Thyroid gland (tissue), 4 donors: ENCODE measurements around the gene CWC22.

Experiments
- POLR2A ChIP-seq, 2 donors: fragments of 450-650 bp; IDR thresholded peaks; one replicate each; pipeline ENCODE4 v1.6.1; 2017; ENCODE audit warnings: antibody characterized with exemption in 2 of 2, mild to moderate bottlenecking in 2 of 2, moderate library complexity in 1 of 2
- TF ChIP-seq, protein P1 (sequence below), 6 experiments: fragments of 200-600 bp in 3 of 6; fragments of 450-650 bp in 3 of 6; sonication (generic) in 3 of 6; IDR thresholded peaks; one replicate each; pipeline ENCODE4 v1.5.1; 2016 to 2019; ENCODE audit warnings: antibody characterized with exemption in 6 of 6, mild to moderate bottlenecking in 2 of 6, inconsistent platforms in 1 of 6, moderate library complexity in 1 of 6

DNA sequence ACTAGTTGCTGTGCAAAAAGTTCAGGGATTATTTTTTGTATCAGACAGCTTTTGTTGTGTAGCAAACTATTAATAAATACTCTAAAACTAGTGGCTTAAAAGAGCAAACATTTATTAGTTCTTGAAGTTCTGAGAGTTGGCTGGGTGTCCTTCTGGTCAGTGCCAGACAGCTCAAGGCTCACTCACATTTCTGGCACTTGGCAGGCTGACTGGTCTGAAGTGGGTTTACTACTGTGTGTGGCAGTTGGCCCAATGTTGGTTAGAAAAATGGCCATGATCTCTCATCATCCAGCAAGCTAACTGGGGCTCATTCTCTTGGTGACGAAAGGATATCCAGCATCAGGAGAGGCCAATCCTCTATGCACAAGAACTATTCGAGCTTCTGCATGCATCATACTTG is 74.3 kb downstream of the CWC22 start:
- TF ChIP-seq, protein P1, sequence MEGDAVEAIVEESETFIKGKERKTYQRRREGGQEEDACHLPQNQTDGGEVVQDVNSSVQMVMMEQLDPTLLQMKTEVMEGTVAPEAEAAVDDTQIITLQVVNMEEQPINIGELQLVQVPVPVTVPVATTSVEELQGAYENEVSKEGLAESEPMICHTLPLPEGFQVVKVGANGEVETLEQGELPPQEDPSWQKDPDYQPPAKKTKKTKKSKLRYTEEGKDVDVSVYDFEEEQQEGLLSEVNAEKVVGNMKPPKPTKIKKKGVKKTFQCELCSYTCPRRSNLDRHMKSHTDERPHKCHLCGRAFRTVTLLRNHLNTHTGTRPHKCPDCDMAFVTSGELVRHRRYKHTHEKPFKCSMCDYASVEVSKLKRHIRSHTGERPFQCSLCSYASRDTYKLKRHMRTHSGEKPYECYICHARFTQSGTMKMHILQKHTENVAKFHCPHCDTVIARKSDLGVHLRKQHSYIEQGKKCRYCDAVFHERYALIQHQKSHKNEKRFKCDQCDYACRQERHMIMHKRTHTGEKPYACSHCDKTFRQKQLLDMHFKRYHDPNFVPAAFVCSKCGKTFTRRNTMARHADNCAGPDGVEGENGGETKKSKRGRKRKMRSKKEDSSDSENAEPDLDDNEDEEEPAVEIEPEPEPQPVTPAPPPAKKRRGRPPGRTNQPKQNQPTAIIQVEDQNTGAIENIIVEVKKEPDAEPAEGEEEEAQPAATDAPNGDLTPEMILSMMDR (IDR thresholded peaks at IDR 0.05), result no peak
- no peak for TF ChIP-seq POLR2A (IDR thresholded peaks at IDR 0.05)
